HG03025 (cell line): Measurements from ENCODE around the gene C1orf116.

Source experiments
- ATAC-seq: cut with Tn5 transposase; IDR thresholded peaks from one replicate; pipeline ENCODE4 v1.9.1; 2021; ENCODE audit warnings: mild to moderate bottlenecking, moderate library complexity; ENCODE audit not compliant: unreplicated experiment, low FRiP score

C1orf116 gene

GRCh38 chr1:207003210-207003609 is 29.3 kb downstream of the C1orf116 start:
- no peak for ATAC-seq

GRCh38 chr1:207002724-207003146 is 29.8 kb downstream of the C1orf116 start:
- ATAC-seq = no peak

- ATAC-seq = no peak
Measured at GRCh38 chr1:207001492-207002245, 30.9 kb downstream of the C1orf116 start.

- no peak for ATAC-seq
Measured at GRCh38 chr1:207000651-207001291, 31.8 kb downstream of the C1orf116 start.

- no peak for ATAC-seq
Measured at GRCh38 chr1:206998816-206999215, 33.7 kb downstream of the C1orf116 start.

- no peak for ATAC-seq
Measured at GRCh38 chr1:206992790-206993189, 39.8 kb downstream of the C1orf116 start.

- no peak for ATAC-seq
Measured at GRCh38 chr1:206987873-206988272, 44.7 kb downstream of the C1orf116 start.

- no peak for ATAC-seq
Measured at GRCh38 chr1:206986885-206987284, 45.7 kb downstream of the C1orf116 start.

GRCh38 chr1:206986402-206986801 is 46.2 kb downstream of the C1orf116 start:
- ATAC-seq = no peak

- ATAC-seq = no peak
Measured at GRCh38 chr1:206985162-206985749, 47.3 kb downstream of the C1orf116 start.

- ATAC-seq = no peak
Measured at GRCh38 chr1:206982216-206982615, 50.3 kb downstream of the C1orf116 start.

- no peak for ATAC-seq
Measured at GRCh38 chr1:206979379-206980043, 53.0 kb downstream of the C1orf116 start.

- no peak for ATAC-seq
Measured at GRCh38 chr1:206978259-206978658, 54.3 kb downstream of the C1orf116 start.

GRCh38 chr1:206975306-206975705 is 57.2 kb downstream of the C1orf116 start:
- ATAC-seq = no peak

GRCh38 chr1:206974140-206974539 is 58.4 kb downstream of the C1orf116 start:
- no peak for ATAC-seq

GRCh38 chr1:206972728-206973127 is 59.8 kb downstream of the C1orf116 start:
- no peak for ATAC-seq

- no peak for ATAC-seq
Measured at GRCh38 chr1:206971029-206971655, 61.4 kb downstream of the C1orf116 start.

GRCh38 chr1:206970446-206970845 is 62.1 kb downstream of the C1orf116 start, which contains the start of gene FCAMR:
Gene FCAMR (minus strand): TSS chr1:206970460. CDS start chr1:206970125, 335 bp downstream.
- no peak for ATAC-seq

GRCh38 chr1:206969090-206969489 is 63.5 kb downstream of the C1orf116 start:
- ATAC-seq = no peak
